Right atrium auricular region (tissue), 2 donors: ENCODE data around the gene KIAA0753. TPM values are rescaled to one million over a fixed set of nuclear protein-coding genes. Genes with fewer than 3 reads are reported as not detected.

Experiments used
- DNase-seq: peaks from one replicate; pipeline ENCODE4 v3.0.0-alpha.2; 2019; ENCODE audit warnings: low spot score
- H3K27ac ChIP-seq, 2 donors: fragments of 200-600 bp; sonication (generic); 1 replicate in 1 of 2; 2 replicates in 1 of 2; pipeline ENCODE4 v1.5.1; 2016 to 2019
- H3K27me3 ChIP-seq, 2 donors: fragments of 200-600 bp; sonication (generic); one replicate each; pipeline versions ENCODE4 v1.5.1 to v1.6.0; 2017 to 2019
- H3K36me3 ChIP-seq: fragments of 200-600 bp; sonication (generic); one replicate; pipeline ENCODE4 v1.5.1; 2016
- H3K4me1 ChIP-seq, 2 donors: fragments of 200-600 bp; sonication (generic); one replicate each; pipeline versions ENCODE4 v1.5.1 to v1.6.0; 2017 to 2019
- H3K4me3 ChIP-seq, 2 donors: fragments of 200-600 bp; sonication (generic); 1 replicate in 1 of 2; 2 replicates in 1 of 2; pipeline ENCODE4 v1.5.1; 2017 to 2019; ENCODE audit warnings: mild to moderate bottlenecking in 1 of 2, moderate library complexity in 1 of 2
- H3K9me3 ChIP-seq, 2 donors: fragments of 200-600 bp; sonication (generic); one replicate each; pipeline ENCODE4 v1.5.1; 2019
- total RNA-seq, 2 donors: library from RNA; depleted of rRNA; stranded (reverse); fragments of >200 nt; gene quantifications; one replicate each; pipeline ENCODE4 v1.1.0, GENCODE V29; 2016
- TF ChIP-seq, protein P1 (sequence below), 2 donors: fragments of 200-600 bp; sonication (generic); IDR thresholded peaks; one replicate each; pipeline ENCODE4 v1.5.1; 2019; ENCODE audit warnings: antibody characterized with exemption in 2 of 2

KIAA0753 gene
- total RNA-seq, 2 donors from 2014 or later, result 5.3 to 8.4 TPM

DNA sequence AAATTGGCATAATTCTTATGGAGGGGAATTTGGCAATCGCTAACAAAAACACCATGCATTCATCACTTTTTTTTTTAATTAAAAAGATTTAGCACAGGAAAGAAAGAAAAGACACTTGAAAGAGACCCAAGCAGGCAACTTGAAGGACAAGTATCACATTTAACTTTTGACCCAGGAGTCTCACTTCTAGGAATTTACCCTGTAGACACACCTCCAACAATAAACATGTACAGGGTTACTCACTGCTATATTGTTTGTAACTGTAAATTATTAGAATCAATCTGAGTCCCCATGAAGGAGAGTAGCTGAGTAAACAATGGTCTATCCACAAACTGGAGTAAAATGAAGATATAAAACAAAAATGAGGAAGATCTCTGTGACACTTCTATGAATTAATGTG is 10.1 kb downstream of the KIAA0753 start:
- Histone ChIP-seq H3K36me3 (peaks cover 29% of the 10 kb centered on the region), H3K4me3 (no peak overlapping the region)
- TF ChIP-seq, protein P1, sequence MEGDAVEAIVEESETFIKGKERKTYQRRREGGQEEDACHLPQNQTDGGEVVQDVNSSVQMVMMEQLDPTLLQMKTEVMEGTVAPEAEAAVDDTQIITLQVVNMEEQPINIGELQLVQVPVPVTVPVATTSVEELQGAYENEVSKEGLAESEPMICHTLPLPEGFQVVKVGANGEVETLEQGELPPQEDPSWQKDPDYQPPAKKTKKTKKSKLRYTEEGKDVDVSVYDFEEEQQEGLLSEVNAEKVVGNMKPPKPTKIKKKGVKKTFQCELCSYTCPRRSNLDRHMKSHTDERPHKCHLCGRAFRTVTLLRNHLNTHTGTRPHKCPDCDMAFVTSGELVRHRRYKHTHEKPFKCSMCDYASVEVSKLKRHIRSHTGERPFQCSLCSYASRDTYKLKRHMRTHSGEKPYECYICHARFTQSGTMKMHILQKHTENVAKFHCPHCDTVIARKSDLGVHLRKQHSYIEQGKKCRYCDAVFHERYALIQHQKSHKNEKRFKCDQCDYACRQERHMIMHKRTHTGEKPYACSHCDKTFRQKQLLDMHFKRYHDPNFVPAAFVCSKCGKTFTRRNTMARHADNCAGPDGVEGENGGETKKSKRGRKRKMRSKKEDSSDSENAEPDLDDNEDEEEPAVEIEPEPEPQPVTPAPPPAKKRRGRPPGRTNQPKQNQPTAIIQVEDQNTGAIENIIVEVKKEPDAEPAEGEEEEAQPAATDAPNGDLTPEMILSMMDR (IDR thresholded peaks at IDR 0.05), result no peak

DNA sequence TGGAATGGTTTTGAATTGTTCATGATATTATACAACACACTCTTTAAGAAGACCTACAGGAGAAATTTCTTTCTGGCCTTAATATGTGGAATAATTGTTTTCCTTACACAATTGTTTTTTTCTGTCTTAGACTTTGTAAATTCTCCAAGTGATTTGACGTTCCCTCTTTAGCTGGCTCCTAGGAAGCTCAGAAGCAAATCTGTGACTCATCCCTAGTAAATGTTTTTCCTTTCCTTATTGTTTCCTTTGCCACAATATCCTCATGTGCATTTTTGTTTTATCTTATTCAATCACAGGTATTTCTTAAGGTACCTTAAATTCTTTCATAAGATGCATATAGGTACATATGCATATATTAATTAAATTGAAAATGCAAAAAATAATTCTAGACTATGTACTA is 13.5 kb downstream of the KIAA0753 start:
- Histone ChIP-seq H3K27me3 (no peaks in the 10 kb centered on the region), H3K27ac (no peak overlapping the region), H3K9me3 (no peaks in the 10 kb centered on the region), H3K36me3 (peaks cover 37% of the 10 kb centered on the region), H3K4me3 (no peak overlapping the region), H3K4me1 (no peaks in the 10 kb centered on the region)
- no peak for DNase-seq
- TF ChIP-seq, protein P1 (IDR thresholded peaks at IDR 0.05), result no peak

More for the DNA sequence above, 10.1 kb downstream of the KIAA0753 start:
- no peaks in the 10 kb centered on the region for H3K9me3 ChIP-seq
- H3K27ac ChIP-seq, result no peak overlapping the region
- DNase-seq, result no peak
- no peaks in the 10 kb centered on the region for H3K27me3 ChIP-seq
- peaks cover 0 to 5% of the 10 kb centered on the region in 2 donors for H3K4me1 ChIP-seq

DNA sequence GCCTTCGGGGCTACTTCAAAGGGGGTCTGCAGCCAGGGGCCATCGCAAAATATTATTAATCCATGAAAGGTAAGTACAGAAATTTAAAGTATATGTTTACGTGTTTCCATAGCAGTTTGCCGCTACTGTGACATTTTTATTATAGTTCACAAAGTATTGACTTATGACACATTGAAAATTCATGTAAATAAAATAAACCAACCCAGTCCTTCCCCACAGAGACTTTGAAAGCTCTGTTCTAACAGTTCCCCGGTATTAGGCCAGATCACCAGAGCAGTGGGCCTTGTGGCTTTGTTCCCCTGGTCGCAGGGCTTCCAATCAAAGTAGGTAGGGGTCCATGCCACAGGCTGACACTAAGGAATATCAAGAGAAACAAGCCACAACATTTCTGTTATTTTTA is 13.9 kb downstream of the KIAA0753 start:
- Histone ChIP-seq H3K4me3 (no peak overlapping the region), H3K9me3 (no peaks in the 10 kb centered on the region), H3K27me3 (no peaks in the 10 kb centered on the region), H3K4me1 (no peaks in the 10 kb centered on the region), H3K27ac (no peak overlapping the region), H3K36me3 (peaks cover 41% of the 10 kb centered on the region)
- TF ChIP-seq, protein P1 (IDR thresholded peaks at IDR 0.05), result no peak
- no peak for DNase-seq

DNA sequence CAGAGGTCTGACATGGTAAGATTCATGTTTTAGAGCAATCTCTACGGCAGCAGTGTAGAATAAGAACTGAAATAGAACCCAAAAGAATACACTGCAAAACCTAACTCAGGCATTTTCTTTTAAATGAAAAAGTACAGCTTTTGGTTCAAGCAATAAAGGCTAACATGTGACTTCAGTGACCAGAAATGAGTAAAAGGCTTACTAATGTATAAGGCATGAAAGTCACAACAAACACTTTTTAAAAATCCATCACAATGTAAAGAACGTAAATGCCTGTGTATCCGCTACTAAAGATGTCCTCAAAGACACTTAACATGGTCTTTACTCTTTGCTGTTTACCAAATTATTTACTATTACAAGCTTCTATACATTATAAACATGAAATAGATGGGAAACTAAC is 16.6 kb downstream of the KIAA0753 start:
- no peaks in the 10 kb centered on the region for H3K9me3 ChIP-seq
- DNase-seq, result no peak
- no peaks in the 10 kb centered on the region for H3K4me1 ChIP-seq
- TF ChIP-seq, protein P1 (IDR thresholded peaks at IDR 0.05), result no peak
- H3K36me3 ChIP-seq, result peaks cover 55% of the 10 kb centered on the region
- no peak overlapping the region for H3K27ac ChIP-seq
- no peaks in the 10 kb centered on the region for H3K27me3 ChIP-seq
- H3K4me3 ChIP-seq, result no peak overlapping the region

DNA sequence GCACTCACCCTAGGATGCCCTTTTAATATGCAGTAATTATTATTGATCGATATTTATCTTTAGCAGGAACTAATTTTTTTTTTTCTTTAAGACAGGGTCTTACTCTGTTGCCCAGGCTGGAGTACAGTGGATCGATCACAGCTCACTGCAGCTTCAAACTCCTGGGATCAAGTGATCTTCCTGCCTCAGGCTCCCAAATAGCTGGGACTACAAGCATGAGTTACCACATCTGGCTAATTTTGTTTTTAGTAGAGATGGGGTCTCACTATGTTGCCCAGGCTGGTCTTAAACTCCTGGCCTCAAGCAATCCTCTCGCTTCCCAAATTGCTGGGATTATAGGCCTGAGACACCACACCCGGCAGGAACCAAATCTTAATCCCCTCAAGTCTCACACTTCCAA is 29.3 kb downstream of the KIAA0753 start:
- H3K27me3 ChIP-seq, result no peaks in the 10 kb centered on the region
- TF ChIP-seq, protein P1 (IDR thresholded peaks at IDR 0.05), result no peak
- no peaks in the 10 kb centered on the region for H3K4me1 ChIP-seq
- H3K36me3 ChIP-seq, result peaks cover 44% of the 10 kb centered on the region
- no peak overlapping the region for H3K27ac ChIP-seq
- H3K9me3 ChIP-seq, result no peaks in the 10 kb centered on the region
- no peak for DNase-seq
- no peak overlapping the region for H3K4me3 ChIP-seq

DNA sequence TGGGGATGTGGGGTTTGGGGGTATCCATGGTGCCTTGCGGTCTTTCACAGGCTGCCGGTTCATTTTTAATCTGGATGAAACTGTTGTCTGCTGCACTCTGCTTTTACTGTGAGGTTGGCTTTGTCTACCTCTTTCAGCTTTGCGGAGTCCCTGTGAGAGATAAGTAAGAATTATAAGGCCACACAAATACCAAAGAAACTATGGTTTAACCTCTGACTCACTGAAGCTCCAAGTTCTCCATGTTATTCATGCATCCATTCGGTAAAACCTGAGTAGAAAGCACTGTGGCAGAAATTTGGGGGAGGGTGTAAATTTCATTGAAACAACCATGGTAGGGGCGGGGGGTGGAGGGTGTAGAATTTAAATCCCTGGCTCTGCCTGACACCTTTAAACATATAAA is 30.5 kb downstream of the KIAA0753 start:
- Histone ChIP-seq H3K4me3 (no peak overlapping the region), H3K27me3 (no peaks in the 10 kb centered on the region), H3K36me3 (peaks cover 46% of the 10 kb centered on the region), H3K27ac (no peak overlapping the region), H3K4me1 (no peaks in the 10 kb centered on the region), H3K9me3 (no peaks in the 10 kb centered on the region)
- TF ChIP-seq, protein P1 (IDR thresholded peaks at IDR 0.05), result no peak
- DNase-seq, result no peak
